ENCODE results near the gene CLEC4F.

CLEC4F gene

GRCh38 chr2:70779911-70780545 lies 40.4 kb downstream of the CLEC4F start:
- no peak for DNase-seq

GRCh38 chr2:70779491-70779890 lies 40.9 kb downstream of the CLEC4F start:
- no peak for DNase-seq

DNA sequence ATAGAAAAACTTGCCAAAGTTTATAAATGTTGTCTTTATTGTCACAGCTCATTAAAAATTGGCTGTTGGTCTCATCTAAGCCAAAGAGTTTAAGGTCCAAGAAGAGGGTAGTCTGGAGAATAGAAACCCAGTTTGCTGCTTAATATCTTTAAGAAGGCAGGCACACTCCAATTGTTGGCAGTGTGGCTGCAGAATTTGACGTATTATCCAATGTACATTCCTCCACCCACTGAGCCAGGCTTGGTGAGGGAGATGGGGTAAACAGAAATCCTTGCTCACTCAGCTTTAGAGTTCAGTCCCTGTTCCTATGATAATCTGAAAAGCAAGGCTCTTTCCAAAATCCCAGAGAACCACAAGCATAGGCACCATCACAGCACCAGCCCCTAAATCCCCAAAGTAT lies 41.7 kb downstream of the CLEC4F start:
- no peak for DNase-seq

- no peak for DNase-seq
Measured at GRCh38 chr2:70777450-70777849, 42.9 kb downstream of the CLEC4F start.

DNA sequence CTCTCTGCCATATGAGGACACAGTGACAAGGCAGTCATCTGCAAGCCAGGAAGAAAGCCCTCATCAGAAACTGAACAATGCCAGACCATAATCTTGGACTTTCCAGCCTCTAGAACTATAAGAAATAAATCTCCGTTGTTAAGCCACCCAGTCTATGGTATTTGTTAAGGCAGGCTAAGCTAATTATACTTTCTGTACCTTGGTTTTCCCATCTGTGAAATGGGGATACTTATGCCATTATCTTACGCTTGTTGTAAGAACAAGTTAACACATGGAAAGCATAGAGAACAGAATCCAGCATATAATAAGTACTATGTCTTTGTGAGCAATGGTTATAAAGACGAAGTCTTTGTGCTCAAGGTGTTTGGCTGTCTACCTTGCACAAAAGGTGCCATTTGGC lies 44.1 kb downstream of the CLEC4F start:
- no peak for DNase-seq

DNA sequence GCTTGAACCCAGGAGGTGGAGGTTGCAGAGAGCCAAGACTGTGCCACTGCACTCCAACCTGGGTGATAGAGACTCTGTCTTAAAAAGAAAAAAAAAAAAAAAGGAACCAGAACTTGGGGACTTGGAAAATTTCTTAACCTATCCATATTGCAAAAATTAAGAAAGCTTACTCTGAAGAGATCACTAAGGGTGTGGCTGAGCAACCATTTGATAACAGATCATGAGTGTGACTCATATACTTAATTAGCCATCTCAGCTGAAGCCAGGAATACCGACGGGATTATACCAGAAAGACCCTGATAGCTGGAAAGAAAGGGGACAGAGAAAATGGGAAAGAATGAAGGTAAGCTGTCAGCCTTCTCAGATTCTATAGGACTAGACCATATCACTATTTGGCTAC lies 45.3 kb downstream of the CLEC4F start:
- no peak for DNase-seq

DNA sequence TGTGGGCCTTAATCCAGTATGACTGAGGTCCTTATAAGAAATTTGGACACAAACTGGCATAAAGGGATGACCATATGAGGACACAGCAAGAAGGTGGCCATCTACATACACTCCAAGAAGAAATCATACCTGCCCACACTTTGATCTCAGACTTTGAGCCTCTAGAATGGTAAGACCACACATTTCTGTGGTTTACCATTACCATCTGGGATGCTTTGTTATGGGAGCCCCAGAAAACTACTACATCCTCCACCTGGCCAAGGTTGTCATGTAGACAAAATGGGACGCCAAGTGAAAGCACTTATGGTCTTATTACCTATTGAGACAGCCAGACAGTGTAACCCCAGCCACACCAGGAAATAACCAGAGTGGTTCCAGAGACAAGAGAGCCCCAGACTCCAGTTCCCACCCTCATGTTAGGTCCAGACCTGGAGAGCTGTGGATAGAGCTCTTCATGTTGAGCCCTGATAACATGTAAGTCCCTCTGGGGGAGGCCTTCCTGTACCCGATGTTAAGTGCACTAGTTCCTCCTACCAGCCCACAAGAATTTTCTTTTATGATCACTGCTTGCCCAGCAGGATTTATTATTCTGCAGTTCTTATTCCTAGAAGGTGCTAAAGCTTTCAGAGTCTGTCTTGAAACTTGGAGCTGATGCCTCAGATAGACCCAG lies 47.8 kb downstream of the CLEC4F start:
- DNase-seq, result no peak

GRCh38 chr2:70771446-70771845 lies 49.0 kb downstream of the CLEC4F start:
- no peak for DNase-seq

DNA sequence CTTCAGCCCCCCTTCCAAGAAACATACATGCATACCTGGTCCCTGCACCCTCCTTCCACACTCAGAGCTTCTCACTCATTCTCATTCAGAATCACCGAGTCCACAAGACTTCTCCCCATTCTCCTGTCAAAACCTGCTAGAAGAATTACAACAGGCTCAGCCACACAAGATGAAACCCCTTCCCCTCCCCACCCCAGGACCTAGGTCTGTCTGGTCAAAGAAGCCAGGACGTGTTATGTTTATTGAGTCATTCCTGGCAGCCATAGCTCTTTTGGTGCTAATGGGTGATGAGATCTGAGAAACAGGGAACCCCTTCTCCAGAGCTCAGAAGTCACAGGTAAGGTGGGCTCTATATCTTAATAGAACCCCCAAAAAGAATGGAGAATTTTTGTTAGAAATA lies 50.9 kb downstream of the CLEC4F start:
- DNase-seq, result no peak

- no peak for DNase-seq
Measured at GRCh38 chr2:70768590-70769085, 51.8 kb downstream of the CLEC4F start.

- DNase-seq, result peak; percentile 18
Measured at GRCh38 chr2:70767699-70768589, 52.5 kb downstream of the CLEC4F start, which contains the start of gene ADD2. Gene ADD2 (minus strand): TSS chr2:70768200. CDS start chr2:70706408, 61,792 bp downstream.

- no peak for DNase-seq
Measured at GRCh38 chr2:70767079-70767698, 53.2 kb downstream of the CLEC4F start.

- DNase-seq, result no peak
Measured at GRCh38 chr2:70766357-70767078, 53.9 kb downstream of the CLEC4F start.

DNA sequence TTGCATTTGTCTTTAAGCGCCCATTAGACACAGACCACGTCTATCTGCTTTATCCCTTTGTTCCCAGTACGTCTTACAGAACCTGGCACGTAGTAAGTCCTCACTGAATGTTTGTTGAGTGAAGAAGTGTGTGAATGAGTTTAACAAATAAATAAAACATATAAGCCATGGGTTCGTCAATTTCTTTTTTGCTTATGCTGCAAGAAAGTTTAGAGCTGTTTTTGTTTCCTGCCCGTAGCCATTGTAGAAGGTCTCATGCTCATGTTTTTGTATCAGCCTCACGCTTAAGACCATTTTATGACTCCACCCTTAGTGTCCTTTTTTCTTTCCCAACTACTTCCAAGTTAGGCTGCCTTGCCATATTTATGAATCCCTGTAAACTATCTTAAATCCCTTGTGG lies 54.9 kb downstream of the CLEC4F start:
- DNase-seq, result no peak

DNA sequence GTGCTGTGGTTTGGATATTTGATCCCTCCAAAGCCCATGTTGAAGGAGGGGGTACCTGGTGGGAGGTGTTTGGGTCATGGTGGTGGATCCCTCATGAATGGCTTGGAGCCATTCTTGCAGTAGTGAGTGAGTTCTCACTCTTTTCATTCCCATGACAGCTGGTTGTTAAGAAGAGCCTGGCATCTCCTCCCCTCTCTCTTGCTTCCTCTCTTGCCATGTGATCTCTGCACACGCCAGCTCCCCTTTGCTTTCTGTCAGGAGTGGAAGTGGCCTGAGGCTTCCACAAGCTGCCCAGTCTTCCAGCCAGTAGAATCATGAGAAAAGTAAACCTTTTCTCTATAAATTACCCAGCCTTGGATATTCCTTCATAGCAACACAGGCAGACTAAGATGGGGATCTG lies 61.0 kb downstream of the CLEC4F start:
- no peak for DNase-seq
